ENCODE measurements around the gene KMT5B. TPM values are rescaled to one million over a fixed set of nuclear protein-coding genes. Genes with fewer than 3 reads are reported as not detected.

KMT5B gene
- total and polyA plus RNA-seq, 2 of the 4 experiments (the other 2 are of a cell fraction): 11.2 to 13.4 TPM

DNA sequence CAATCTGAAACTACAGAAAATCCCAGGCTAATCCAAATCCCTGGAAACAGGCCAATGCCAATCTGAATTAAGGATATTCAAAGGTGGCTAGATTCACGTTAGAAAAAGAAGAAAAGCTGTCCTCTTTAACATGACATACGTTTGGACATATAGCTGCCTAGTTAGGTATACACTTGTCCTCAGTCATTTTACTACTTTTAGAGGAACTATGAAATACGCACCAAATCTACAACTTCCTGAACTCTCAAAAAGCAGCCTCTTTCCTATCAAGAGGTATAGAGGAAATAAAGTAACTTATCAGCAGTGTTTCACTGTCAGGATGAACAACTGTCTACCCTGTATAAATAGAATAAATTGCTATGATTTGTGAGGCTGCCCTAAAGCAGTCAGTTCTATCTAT lies 24.0 kb downstream of the KMT5B start:
- Histone ChIP-seq H3K27me3 (ENCODE audit: control insufficient read depth, insufficient read depth, low read length) (no peaks in the 10 kb centered on the region), H2AK5ac (ENCODE audit: low read depth, low read length) (no peak overlapping the region), H3K23ac (ENCODE audit: low read depth, low read length) (no peak overlapping the region), H3K4ac (ENCODE audit: low read depth, low read length) (no peak overlapping the region), H3K18ac (ENCODE audit: low read depth, low read length) (no peak overlapping the region), H3K4me1 (ENCODE audit: control insufficient read depth, insufficient read depth, low read length) (peaks cover 2% of the 10 kb centered on the region), H4K91ac (ENCODE audit: insufficient read depth, low read depth, low read length) (no peak overlapping the region), H3K56ac (ENCODE audit: extremely low read depth, insufficient read depth, low read length) (no peak overlapping the region), H3K36me3 (ENCODE audit: control insufficient read depth, insufficient read depth, low read length) (peaks cover 14% of the 10 kb centered on the region), H3K4me3 (ENCODE audit: insufficient read depth, low read depth, low read length) (no peak overlapping the region), H3K9me3 (ENCODE audit: control insufficient read depth, insufficient read depth, low read length) (no peaks in the 10 kb centered on the region), H3K9me1 (ENCODE audit: insufficient read depth, low read length) (peaks cover 6% of the 10 kb centered on the region; the same call in 1 of the 2 replicates), H4K20me1 (ENCODE audit: insufficient read depth, low read length) (peaks cover 51% of the 10 kb centered on the region), H3K9ac (ENCODE audit: low read depth, low read length) (no peak overlapping the region), H2BK5ac (ENCODE audit: low read depth, low read length, poor library complexity, severe bottlenecking) (no peak overlapping the region), H2BK120ac (ENCODE audit: low read depth, low read length) (no peak overlapping the region), H4K5ac (ENCODE audit: low read depth, low read length) (no peak overlapping the region), H2BK15ac (ENCODE audit: low read depth, low read length) (no peak overlapping the region), H2BK20ac (ENCODE audit: low read depth, low read length) (no peak overlapping the region), H3K14ac (replicated peaks; ENCODE audit: low read depth, low read length) (no peak overlapping the region), H3K27ac (ENCODE audit: insufficient read depth, low read length) (no peak overlapping the region), H3K4me2 (ENCODE audit: low read depth, low read length) (no peak overlapping the region), H2AFZ (replicated peaks; ENCODE audit: low read length, poor library complexity) (no peak overlapping the region), H4K8ac (ENCODE audit: low read depth in 2 of 2, low read length in 2 of 2) (no peak overlapping the region), H3K79me1 (ENCODE audit: low read depth in 1 of 2, low read length in 2 of 2) (peaks cover 44 to 75% of the 10 kb centered on the region in 2 experiments), H2AK9ac (replicated peaks; ENCODE audit: low read depth, low read length, poor library complexity) (no peak overlapping the region)
- TF ChIP-seq RAD21 (IDR thresholded peaks at IDR 0.05; ENCODE audit: low read length) (no peak), RFX5 (IDR thresholded peaks at IDR 0.05; ENCODE audit: low read depth, low read length) (no peak)
- dilution Hi-C loops (cut with HindIII; ENCODE audit: low sequenced_read_pairs, unreplicated experiment): no loop called here
- WGBS, 2 experiments (ENCODE audit: extremely low coverage in 2 of 2, insufficient read length in 1 of 2): no CpG with 5 or more reads among the region's 3 CpGs
- intact Hi-C loops (cut with micrococcal nuclease): no loop called here
- DNase-seq (no peak), ATAC-seq (ENCODE audit: low read depth) (no peak)
- ChIA-PET CTCF (no interaction called here), POLR2A (ENCODE audit: unreplicated experiment) (no interaction called here)
- BruUV-seq (replicated peaks): no TSS peak
- in situ Hi-C loops (cut with MboI; ENCODE audit: low sequenced_read_pairs): no loop called here

All from IMR-90 (cell line).